ENCODE results near the gene TBXAS1.
A peak's percentile ranks its signal among the peaks of the same experiment; 100 is the strongest.

TBXAS1 gene

GRCh38 chr7:140000666-140001268 is 171.7 kb downstream of the TBXAS1 start:
- H3K4me3 ChIP-seq (ENCODE audit: low read depth, low read length), result no peak overlapping the region
- no peak for DNase-seq (ENCODE audit: low read depth)
- in situ Hi-C loops (cut with HindIII; ENCODE audit: low sequenced_read_pairs), result loop anchor here (25.0 kb wide), 2 partner anchors 238 to 388 kb away; no protein-coding TSS in a partner anchor
- TF ChIP-seq CTCF (IDR thresholded peaks at IDR 0.05; ENCODE audit: low read depth, low read length, missing control alignments), result no peak

GRCh38 chr7:140003913-140004382 is 174.9 kb downstream of the TBXAS1 start:
- H3K4me3 ChIP-seq (ENCODE audit: low read depth, low read length), result no peak overlapping the region
- TF ChIP-seq CTCF (IDR thresholded peaks at IDR 0.05; ENCODE audit: low read depth, low read length, missing control alignments), result peak; percentile 60
- DNase-seq (ENCODE audit: low read depth), result peak; percentile 62
- in situ Hi-C loops (cut with HindIII; ENCODE audit: low sequenced_read_pairs), result loop anchor here (25.0 kb wide), 2 partner anchors 242 to 392 kb away; no protein-coding TSS in a partner anchor

GRCh38 chr7:140004672-140005071 is 175.6 kb downstream of the TBXAS1 start:
- H3K4me3 ChIP-seq (ENCODE audit: low read depth, low read length), result no peak overlapping the region
- no peak for TF ChIP-seq CTCF (IDR thresholded peaks at IDR 0.05; ENCODE audit: low read depth, low read length, missing control alignments)
- in situ Hi-C loops (cut with HindIII; ENCODE audit: low sequenced_read_pairs), result loop anchor here (5.0 to 25.0 kb wide), 3 partner anchors 242 to 507 kb away; no protein-coding TSS in a partner anchor
- DNase-seq (ENCODE audit: low read depth), result no peak

- in situ Hi-C loops (cut with HindIII; ENCODE audit: low sequenced_read_pairs), result loop anchor here (5.0 to 25.0 kb wide), 3 partner anchors 243 to 508 kb away; no protein-coding TSS in a partner anchor
- DNase-seq (ENCODE audit: low read depth), result no peak
- no peak for TF ChIP-seq CTCF (IDR thresholded peaks at IDR 0.05; ENCODE audit: low read depth, low read length, missing control alignments)
- no peak overlapping the region for H3K4me3 ChIP-seq (ENCODE audit: low read depth, low read length)
These were observed 176.3 kb downstream of the TBXAS1 start for GRCh38 chr7:140005341-140005740.

- in situ Hi-C loops (cut with HindIII; ENCODE audit: low sequenced_read_pairs), result loop anchor here (5.0 to 25.0 kb wide), 3 partner anchors 244 to 509 kb away; no protein-coding TSS in a partner anchor
- no peak for DNase-seq (ENCODE audit: low read depth)
- peak; percentile 50 for TF ChIP-seq CTCF (IDR thresholded peaks at IDR 0.05; ENCODE audit: low read depth, low read length, missing control alignments)
- H3K4me3 ChIP-seq (ENCODE audit: low read depth, low read length), result no peak overlapping the region
These were observed 176.9 kb downstream of the TBXAS1 start for GRCh38 chr7:140005754-140006503.

- in situ Hi-C loops (cut with HindIII; ENCODE audit: low sequenced_read_pairs), result loop anchor here (5.0 to 25.0 kb wide), 3 partner anchors 244 to 509 kb away; no protein-coding TSS in a partner anchor
- no peak for DNase-seq (ENCODE audit: low read depth)
- no peak overlapping the region for H3K4me3 ChIP-seq (ENCODE audit: low read depth, low read length)
- no peak for TF ChIP-seq CTCF (IDR thresholded peaks at IDR 0.05; ENCODE audit: low read depth, low read length, missing control alignments)
These were observed 177.5 kb downstream of the TBXAS1 start for GRCh38 chr7:140006600-140006999.
